GM13977 (cell line): Measurements from ENCODE around the gene DGCR8.

Experiments
- DNase-seq: peaks from one replicate; pipeline ENCODE4 v3.0.0; 2012; ENCODE audit warnings: low spot score
- in situ Hi-C: fragments of 300-500 bp; cut with MboI; formaldehyde crosslinking; loops from one replicate; pipeline ENCODE4 v1.12.0; 2022; ENCODE audit warnings: low sequenced_read_pairs, low pct_unique_long_range_greater_than_20kb, mixed read lengths, inconsistent platforms; ENCODE audit not compliant: unreplicated experiment
- TF ChIP-seq, protein P1 (sequence below): IDR thresholded peaks from 2 replicates; pipeline ENCODE4 v1.5.1; 2012; ENCODE audit warnings: mild to moderate bottlenecking, control low read depth; ENCODE audit not compliant: insufficient read depth; ENCODE audit errors: extremely low read depth, missing control alignments

The DGCR8 gene

DNA sequence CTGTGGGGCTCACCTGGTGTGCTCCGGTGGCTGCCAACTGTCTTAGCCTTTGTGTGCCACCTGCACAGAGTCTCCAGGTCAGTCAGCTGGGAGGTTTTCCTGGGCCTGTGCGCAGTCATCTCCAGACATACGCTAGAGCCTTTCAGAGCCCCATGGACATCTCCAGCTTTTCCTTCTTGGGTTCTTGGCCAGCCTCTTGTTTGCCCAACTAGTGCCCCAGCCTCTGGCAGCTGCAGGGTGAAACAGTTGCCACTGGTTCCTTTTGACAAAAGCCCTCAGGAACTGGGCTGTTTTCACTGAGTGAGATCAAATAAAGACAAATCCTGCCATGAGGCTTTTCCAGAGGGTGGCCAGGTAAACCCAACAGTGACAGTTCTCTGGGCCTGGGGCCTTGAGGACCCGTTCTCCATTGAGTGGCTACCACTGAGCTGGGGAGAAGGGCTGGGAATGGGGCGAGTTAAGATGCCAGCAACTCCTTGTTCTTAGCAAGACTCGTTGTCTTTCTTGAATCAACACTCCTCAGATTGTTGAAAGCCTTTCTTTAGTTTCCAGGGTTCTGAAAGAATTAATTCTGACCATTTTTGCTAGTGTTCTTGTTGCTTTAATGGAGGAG, 19.2 kb downstream of the DGCR8 start:
- TF ChIP-seq, protein P1, sequence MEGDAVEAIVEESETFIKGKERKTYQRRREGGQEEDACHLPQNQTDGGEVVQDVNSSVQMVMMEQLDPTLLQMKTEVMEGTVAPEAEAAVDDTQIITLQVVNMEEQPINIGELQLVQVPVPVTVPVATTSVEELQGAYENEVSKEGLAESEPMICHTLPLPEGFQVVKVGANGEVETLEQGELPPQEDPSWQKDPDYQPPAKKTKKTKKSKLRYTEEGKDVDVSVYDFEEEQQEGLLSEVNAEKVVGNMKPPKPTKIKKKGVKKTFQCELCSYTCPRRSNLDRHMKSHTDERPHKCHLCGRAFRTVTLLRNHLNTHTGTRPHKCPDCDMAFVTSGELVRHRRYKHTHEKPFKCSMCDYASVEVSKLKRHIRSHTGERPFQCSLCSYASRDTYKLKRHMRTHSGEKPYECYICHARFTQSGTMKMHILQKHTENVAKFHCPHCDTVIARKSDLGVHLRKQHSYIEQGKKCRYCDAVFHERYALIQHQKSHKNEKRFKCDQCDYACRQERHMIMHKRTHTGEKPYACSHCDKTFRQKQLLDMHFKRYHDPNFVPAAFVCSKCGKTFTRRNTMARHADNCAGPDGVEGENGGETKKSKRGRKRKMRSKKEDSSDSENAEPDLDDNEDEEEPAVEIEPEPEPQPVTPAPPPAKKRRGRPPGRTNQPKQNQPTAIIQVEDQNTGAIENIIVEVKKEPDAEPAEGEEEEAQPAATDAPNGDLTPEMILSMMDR: no peak
- in situ Hi-C loops: no loop called here
- no peak for DNase-seq

DNA sequence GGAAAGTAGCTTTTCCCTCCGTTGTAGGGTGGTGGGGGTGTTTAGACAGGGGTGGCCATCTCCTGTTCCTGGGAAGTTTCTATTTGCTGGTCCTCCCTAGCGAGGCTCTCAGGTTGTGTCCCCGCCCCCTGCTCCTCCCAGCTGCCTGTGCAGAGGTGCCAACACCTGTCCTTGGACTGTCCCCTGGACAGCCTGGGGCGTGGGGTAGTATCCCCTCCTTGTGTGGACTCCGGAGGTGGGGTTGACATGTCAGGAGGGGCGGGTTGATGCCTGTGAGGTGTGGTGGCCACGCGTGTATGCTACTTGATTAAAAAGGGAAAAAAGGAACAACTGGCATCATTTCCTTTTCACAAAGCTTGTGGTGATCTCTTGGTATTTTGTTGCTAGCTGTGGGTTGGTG, 21.6 kb downstream of the DGCR8 start:
- no peak for DNase-seq
- in situ Hi-C loops: no loop called here

DNA sequence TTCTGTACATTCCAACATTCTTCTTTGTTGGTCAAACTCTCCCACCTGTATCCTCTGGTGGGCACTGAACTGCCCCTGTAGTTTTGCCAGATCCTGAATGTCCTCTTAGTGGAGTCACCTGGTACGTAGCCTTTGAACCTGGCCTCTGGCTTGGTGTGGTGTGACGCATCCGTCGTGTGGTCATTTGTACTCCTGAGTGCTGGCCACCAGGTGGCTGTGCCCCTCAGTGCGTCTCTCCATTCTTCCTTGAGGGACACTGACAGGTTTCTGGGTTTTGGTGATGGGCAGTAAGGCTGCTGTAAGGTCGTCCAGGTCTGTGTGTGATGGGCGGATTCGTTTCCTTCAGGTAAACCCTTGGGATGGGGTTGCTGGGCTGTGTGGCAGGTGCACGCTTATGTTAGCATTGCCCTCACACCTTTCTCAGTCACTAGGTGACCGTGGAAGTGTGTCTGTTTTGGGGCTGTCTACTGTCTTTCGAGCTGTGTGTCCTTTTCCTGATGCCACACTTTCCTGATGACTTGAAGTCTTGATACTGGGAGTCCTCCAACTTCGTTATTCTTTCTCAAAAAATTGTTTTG, 22.3 kb downstream of the DGCR8 start:
- DNase-seq: no peak
- in situ Hi-C loops: no loop called here
- TF ChIP-seq, protein P1: no peak

More for the DNA sequence above, 21.6 kb downstream of the DGCR8 start:
- TF ChIP-seq, protein P1: no peak

DNA sequence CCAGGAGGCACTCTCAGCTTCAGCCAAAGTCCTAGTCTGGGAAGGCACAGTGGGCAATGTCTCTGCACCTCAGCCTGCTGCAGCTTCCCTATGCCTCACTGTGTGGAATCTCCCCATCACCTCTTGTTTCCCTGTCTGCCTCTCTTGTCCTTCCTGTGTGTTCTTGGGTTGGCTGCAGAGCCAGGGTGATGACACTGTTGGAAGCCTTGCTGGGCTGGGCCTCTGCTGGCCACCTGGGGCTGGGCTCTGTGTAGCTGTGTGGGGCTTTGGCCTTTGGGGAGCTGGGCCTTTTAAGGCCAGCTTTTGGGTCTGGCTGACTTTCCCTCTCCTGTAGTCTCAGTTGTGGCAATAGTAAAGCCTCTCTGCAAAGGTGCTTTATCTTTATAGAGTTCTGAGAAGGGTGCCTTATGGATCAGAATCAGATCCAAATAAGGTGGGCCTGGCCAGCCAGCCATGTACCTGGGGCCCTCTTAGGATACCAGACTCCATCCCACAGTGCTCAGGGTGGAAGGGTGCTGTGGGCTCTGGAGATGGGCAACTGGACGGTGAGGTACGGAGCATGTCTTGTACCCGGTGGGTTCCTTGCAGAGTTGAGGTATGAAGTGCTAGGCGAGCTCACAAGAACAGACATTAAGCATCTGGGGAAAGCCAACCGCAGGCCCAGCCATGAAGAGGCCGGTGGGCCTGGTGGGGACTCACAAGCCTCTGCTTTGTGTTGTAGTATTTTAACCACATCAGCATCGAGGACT, 25.6 kb downstream of the DGCR8 start:
- TF ChIP-seq, protein P1: no peak
- in situ Hi-C loops: no loop called here
- no peak for DNase-seq

DNA sequence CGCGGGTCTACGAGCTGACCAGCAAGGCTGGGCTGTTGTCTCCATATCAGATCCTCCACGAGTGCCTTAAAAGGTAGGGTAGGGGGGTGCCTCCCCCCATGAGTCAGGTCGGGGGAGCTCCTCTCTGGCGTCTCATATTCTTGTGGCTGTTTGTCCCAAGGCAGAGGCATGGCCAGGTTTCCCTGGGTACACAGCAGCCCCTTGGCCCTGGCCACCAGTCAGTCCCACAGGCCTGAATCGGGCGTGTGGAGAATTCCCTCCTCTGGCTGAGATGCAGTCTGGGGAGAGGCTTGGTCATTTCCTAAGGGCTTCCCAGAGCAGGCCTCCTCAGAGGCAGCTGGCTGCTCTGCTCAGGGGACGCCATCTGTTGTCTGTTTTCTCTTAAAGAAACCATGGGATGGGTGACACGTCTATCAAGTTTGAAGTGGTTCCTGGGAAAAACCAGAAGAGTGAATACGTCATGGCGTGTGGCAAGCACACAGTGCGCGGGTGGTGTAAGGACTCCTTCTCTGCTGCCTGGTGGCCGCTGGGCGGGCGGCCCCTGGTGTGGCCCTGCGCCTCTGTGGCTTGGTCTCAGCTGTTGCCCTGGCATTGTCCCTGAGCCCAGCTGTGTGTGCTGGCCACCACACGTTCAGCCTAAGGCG, 26.3 kb downstream of the DGCR8 start:
- TF ChIP-seq, protein P1: no peak
- in situ Hi-C loops: no loop called here
- DNase-seq: no peak

DNA sequence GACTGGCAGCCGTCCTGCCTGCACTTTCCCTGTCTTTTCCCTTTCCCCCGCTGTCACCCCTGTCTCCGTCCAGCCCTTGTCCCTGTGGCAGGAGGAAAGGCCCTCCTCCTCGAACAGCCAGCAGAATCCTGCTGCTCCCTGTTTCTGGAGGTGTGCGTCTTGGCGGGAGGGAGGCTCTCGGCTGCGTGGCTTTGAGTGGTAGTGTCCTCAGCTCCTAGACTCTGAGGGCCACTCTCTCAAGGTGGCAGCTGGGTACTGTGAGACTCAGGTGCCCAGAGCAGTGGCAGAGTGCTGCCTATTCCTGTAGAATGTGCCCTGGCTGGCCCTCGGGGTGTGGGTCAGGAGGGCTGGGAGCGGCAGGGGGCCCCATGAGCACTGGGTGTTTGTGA, 26.8 kb downstream of the DGCR8 start:
- in situ Hi-C loops: no loop called here
- no peak for DNase-seq

More for the DNA sequence above, 26.8 kb downstream of the DGCR8 start:
- TF ChIP-seq, protein P1: no peak
